ENCODE measurements around the gene CNTNAP5. TPM values are rescaled to one million over a fixed set of nuclear protein-coding genes. Genes with fewer than 3 reads are reported as not detected.

The CNTNAP5 gene
- total RNA-seq, 3 donors from 2014 or later (not counting 1 experiment from before 2014, with no cell fraction given), result not detected

GRCh38 chr2:124450481-124450880 is 425.4 kb downstream of the CNTNAP5 start:
- H3K4me3 Mint-ChIP-seq, result no peak overlapping the region
- no peak overlapping the region for H3K27ac ChIP-seq (ENCODE audit: low read length)
- DNase-seq (no peak), ATAC-seq (no peak)
- WGBS (ENCODE audit: insufficient coverage), result no CpG with 5 or more reads among the region's 2 CpGs
- H3K27me3 Mint-ChIP-seq (ENCODE audit: low read depth in 2 of 2), result no peaks in the 10 kb centered on the region
- no peaks in the 10 kb centered on the region for H3K36me3 Mint-ChIP-seq
- no peaks in the 10 kb centered on the region for H3K27me3 ChIP-seq (ENCODE audit: control insufficient read depth, insufficient read depth, low read length)
- no peak overlapping the region for H3K4me3 ChIP-seq (ENCODE audit: low read length)
- H3K4me1 ChIP-seq (ENCODE audit: control insufficient read depth, insufficient read depth, low read length), result no peaks in the 10 kb centered on the region
- H3K27ac Mint-ChIP-seq, result no peak overlapping the region
- TF ChIP-seq CTCF (IDR thresholded peaks at IDR 0.05), result no peak
- H3K9me3 Mint-ChIP-seq, result peaks cover 9 to 14% of the 10 kb centered on the region in 2 donors
- H3K36me3 ChIP-seq (ENCODE audit: control insufficient read depth, insufficient read depth, low read length), result no peaks in the 10 kb centered on the region
- intact Hi-C loops (cut with micrococcal nuclease), result no loop called here
- H3K9me3 ChIP-seq (ENCODE audit: control insufficient read depth, insufficient read depth, low read length), result peaks cover 15% of the 10 kb centered on the region
- no peaks in the 10 kb centered on the region for H3K4me1 Mint-ChIP-seq

- no peak overlapping the region for H3K4me3 ChIP-seq (ENCODE audit: low read length)
- no peak for ATAC-seq
- Mint-ChIP-seq H3K27ac (no peak overlapping the region), H3K4me3 (no peak overlapping the region), H3K27me3 (ENCODE audit: low read depth in 2 of 2) (no peaks in the 10 kb centered on the region), H3K36me3 (no peaks in the 10 kb centered on the region), H3K4me1 (no peaks in the 10 kb centered on the region), H3K9me3 (peaks cover 9 to 18% of the 10 kb centered on the region in 2 donors)
- no peaks in the 10 kb centered on the region for H3K27me3 ChIP-seq (ENCODE audit: control insufficient read depth, insufficient read depth, low read length)
- TF ChIP-seq CTCF (IDR thresholded peaks at IDR 0.05), result no peak
- no peak for DNase-seq
- H3K4me1 ChIP-seq (ENCODE audit: control insufficient read depth, insufficient read depth, low read length), result no peaks in the 10 kb centered on the region
- WGBS (ENCODE audit: insufficient coverage), result 89% methylated on average over 2 of the region's 2 CpGs
- H3K36me3 ChIP-seq (ENCODE audit: control insufficient read depth, insufficient read depth, low read length), result no peaks in the 10 kb centered on the region
- no peak overlapping the region for H3K27ac ChIP-seq (ENCODE audit: low read length)
- H3K9me3 ChIP-seq (ENCODE audit: control insufficient read depth, insufficient read depth, low read length), result peaks cover 3% of the 10 kb centered on the region
- intact Hi-C loops (cut with micrococcal nuclease), result no loop called here
These were observed 451.2 kb downstream of the CNTNAP5 start for GRCh38 chr2:124476291-124476690.

GRCh38 chr2:124478761-124479160 is 453.7 kb downstream of the CNTNAP5 start:
- Histone ChIP-seq H3K4me1 (ENCODE audit: control insufficient read depth, insufficient read depth, low read length) (no peaks in the 10 kb centered on the region), H3K36me3 (ENCODE audit: control insufficient read depth, insufficient read depth, low read length) (no peaks in the 10 kb centered on the region), H3K27ac (ENCODE audit: low read length) (no peak overlapping the region), H3K9me3 (ENCODE audit: control insufficient read depth, insufficient read depth, low read length) (peaks cover 3% of the 10 kb centered on the region), H3K27me3 (ENCODE audit: control insufficient read depth, insufficient read depth, low read length) (no peaks in the 10 kb centered on the region), H3K4me3 (ENCODE audit: low read length) (no peak overlapping the region)
- no peak for TF ChIP-seq CTCF (IDR thresholded peaks at IDR 0.05)
- WGBS (ENCODE audit: insufficient coverage), result 92% methylated on average over 5 of the region's 6 CpGs
- DNase-seq (no peak), ATAC-seq (no peak)
- Mint-ChIP-seq H3K27ac (no peak overlapping the region), H3K4me1 (no peaks in the 10 kb centered on the region), H3K4me3 (no peak overlapping the region), H3K36me3 (no peaks in the 10 kb centered on the region), H3K9me3 (peaks cover 8 to 14% of the 10 kb centered on the region in 2 donors), H3K27me3 (ENCODE audit: low read depth in 2 of 2) (no peaks in the 10 kb centered on the region)
- intact Hi-C loops (cut with micrococcal nuclease), result no loop called here

- DNase-seq (no peak), ATAC-seq (no peak)
- Mint-ChIP-seq H3K27ac (no peak overlapping the region), H3K4me3 (no peak overlapping the region), H3K9me3 (peaks cover 6 to 11% of the 10 kb centered on the region in 2 donors), H3K36me3 (no peaks in the 10 kb centered on the region), H3K4me1 (no peaks in the 10 kb centered on the region), H3K27me3 (ENCODE audit: low read depth in 2 of 2) (no peaks in the 10 kb centered on the region)
- intact Hi-C loops (cut with micrococcal nuclease), result no loop called here
- Histone ChIP-seq H3K27me3 (ENCODE audit: control insufficient read depth, insufficient read depth, low read length) (no peaks in the 10 kb centered on the region), H3K4me3 (ENCODE audit: low read length) (no peak overlapping the region), H3K4me1 (ENCODE audit: control insufficient read depth, insufficient read depth, low read length) (no peaks in the 10 kb centered on the region), H3K9me3 (ENCODE audit: control insufficient read depth, insufficient read depth, low read length) (peaks cover 3% of the 10 kb centered on the region), H3K27ac (ENCODE audit: low read length) (no peak overlapping the region), H3K36me3 (ENCODE audit: control insufficient read depth, insufficient read depth, low read length) (no peaks in the 10 kb centered on the region)
- WGBS (ENCODE audit: insufficient coverage), result 54% methylated on average over 4 of the region's 4 CpGs
- TF ChIP-seq CTCF (IDR thresholded peaks at IDR 0.05), result no peak
These were observed 455.9 kb downstream of the CNTNAP5 start for GRCh38 chr2:124480958-124481357.

Measured in natural killer cell (primary cell).